ENCODE measurements around the gene ZNF302.
"Not testable (repeated sequence)": the region's sequence is repeated elsewhere in the genome, so short reads cannot be mapped to it uniquely, and the experiment has no call there.

ZNF302 gene

DNA sequence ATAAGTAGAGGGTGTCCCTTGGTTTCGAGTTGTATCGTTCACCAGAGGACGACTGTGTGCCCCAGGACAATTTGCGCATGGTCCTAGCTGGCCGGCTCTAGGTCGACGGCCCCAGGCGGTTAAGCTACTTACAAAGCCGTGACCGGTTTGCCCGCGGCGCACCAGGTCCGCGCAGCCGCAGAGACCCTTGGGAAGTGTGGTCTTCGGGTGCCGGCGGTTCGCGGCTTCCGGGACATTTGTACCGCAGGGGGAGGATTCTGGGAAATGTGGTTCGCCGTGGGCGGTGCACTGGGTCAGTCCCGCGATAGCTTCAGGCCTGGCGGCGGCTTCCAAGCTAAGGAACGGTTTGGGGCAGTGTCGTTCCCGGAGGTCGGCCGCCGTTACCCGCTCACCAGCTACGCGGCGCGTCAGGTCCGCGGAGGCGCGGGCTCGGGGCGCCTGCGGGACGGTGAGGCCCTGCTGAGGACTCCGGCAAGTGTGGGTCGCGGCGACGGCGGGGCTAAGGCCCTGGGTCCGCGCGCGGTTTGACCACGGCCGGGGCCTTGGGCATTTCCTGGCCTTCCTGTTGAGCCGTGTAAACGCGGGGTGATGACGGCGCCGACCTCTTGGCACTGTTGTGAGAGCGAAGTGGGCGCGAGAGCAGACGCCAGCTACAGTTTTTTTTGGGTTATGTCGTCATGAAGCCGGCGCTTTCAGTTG lies at the start of gene ZNF302:
TSS of gene ZNF302 (plus strand) at position 293 of the 699 bp plus-strand sequence. CDS start 1,127 bp downstream, outside the sequence.
- peak; percentile 97 for DNase-seq

DNA sequence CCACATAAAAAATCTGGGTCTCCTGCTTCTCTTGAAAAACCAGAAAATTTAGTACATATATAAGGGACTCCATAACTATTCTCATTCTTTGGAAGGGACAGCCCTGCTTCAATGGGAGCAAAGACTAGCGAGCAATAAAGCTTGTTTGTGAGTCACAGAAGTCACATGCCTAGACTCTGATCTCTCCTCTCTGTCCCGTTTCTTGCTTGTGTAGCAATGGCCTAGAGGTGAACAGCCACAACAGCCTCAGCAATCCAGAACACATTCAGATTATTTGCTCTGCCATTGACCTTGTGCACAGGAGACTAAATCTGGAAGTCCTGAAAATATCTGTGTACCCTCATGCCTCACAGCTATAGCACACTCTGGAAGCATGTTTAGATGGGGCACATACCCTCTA lies 43.7 kb upstream of the ZNF302 start:
- DNase-seq = no peak

DNA sequence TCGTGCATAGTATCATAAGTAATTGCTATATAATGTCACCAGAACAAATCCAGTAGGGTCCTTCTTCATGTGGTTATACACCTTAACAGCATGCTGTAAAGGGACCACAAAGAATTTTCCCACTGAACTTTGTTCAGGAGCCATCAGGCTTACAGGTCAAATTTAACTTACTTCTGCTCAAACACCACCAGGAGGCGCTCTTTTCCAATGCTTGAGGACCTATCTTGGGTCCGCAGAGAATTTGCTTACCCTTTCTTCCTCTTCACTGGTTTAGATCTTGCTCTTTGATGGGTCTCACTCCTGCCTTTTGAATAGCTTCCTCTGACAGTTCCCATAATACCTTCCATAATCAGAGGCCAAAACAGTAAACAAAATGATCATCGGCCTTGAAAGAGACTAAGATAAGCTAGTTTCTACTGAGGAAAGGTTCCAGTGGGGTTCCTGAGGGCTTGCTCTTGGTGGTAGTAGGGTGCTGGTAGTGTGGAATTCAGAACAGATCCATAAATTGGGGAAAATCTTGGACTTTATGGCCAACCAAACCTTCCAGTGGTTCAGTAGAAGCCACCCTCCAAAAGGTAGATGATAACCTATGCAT lies 37.9 kb upstream of the ZNF302 start:
- DNase-seq = peak; percentile 77 to 86

DNA sequence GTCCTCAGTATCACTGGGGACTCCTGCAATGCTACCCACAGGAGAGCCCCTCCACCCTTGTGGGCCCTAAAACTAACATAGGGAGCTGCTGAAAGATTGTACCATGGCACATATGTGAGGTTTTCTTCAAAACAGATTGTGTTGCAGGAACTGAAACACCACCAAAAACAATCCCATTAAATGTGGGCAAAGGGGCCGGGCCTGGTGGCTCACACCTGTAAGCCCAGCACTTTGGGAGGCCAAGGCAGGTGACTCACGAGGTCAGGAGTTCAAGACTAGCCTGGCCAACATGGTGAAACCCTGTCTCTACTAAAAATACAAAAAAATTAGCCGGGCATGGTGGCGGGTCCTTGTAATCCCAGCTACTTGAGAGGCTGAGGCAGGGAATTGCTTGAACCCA lies 35.2 kb upstream of the ZNF302 start:
- no peak for DNase-seq

- no peak for DNase-seq
These were observed 32.5 kb upstream of the ZNF302 start for GRCh38 chr19:34644991-34645461.

GRCh38 chr19:34645551-34645950 lies 31.9 kb upstream of the ZNF302 start:
- DNase-seq = peak; percentile 73 to 91

DNA sequence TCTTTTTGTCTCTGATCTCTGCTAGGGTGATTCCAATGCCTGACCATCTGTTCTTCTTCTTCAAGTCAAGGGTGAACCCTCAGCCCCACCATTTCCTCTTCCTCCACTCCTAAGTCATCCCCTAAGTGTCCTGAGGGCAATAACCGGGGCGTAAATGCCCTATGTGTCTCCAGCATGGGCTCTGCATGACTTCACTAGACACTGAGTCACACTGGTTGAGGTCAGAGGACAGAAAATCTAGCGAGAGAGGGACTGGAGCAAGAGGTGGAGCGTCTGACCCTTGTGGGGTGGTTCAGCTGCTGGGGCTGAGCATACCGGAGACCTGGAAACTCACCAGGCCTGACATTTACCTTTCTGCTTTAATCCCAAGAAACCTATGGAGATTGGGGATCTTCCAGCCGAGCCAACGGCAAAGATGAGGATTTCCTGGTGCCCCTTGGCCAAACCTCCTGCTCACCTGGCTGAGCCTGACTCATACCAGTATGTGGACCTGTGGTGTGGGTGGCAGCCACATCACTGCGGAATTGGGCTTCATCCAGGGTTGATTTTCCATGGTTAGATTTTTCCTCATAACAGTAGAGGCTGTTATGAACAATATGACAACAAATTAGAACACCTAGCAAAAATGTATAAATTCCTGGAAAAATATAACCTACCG lies 27.5 kb upstream of the ZNF302 start:
- DNase-seq = no peak

DNA sequence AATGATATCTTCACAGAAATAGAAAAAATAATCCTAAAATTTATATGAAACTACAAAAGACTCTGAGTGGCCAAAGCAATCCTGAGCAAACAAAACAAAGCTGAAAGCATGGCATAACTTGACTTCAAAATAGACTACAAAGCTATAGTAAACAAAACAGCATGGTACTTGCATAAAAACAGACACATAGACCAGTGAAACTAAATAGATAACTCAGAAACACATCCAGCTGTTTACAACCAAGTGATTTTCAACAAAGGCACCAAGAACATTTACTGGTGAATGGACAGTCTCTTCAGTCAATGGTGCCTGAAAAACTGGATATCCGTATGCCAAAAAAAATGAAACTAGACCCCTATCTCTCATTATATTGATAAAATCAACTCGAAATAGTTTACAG lies 25.7 kb upstream of the ZNF302 start:
- DNase-seq = no peak

- no peak for DNase-seq
These were observed 22.7 kb upstream of the ZNF302 start for GRCh38 chr19:34654796-34655195.

- no peak for DNase-seq
These were observed 21.8 kb upstream of the ZNF302 start for GRCh38 chr19:34655651-34656050.

- no peak for DNase-seq
These were observed 16.1 kb upstream of the ZNF302 start for GRCh38 chr19:34661357-34661756.

- peak; percentile 79 to 80 for DNase-seq
These were observed 14.6 kb upstream of the ZNF302 start for GRCh38 chr19:34662919-34663318.

- DNase-seq = no peak
These were observed 13.3 kb upstream of the ZNF302 start for GRCh38 chr19:34664168-34664567.

GRCh38 chr19:34664870-34665269 lies 12.6 kb upstream of the ZNF302 start:
- DNase-seq = no peak

DNA sequence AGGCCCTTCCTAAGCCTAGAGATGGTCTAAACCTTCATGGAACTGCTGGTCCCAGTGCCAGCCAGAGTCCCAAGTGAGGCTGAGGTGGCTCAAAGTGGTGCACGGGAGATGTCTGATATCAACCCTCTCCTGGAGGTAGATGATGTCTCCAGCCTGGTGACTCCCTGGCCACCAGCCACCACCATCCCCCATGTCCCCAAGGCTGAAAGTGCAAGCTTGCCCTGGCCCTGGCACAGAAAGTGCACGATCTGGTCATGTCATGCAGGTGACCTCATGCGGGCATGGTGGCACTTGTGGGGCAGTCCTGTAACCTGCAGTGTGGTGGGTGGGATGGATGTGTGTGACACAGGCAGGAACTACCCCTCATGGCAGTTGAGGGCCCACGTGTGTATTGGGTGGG lies 12.2 kb upstream of the ZNF302 start:
- not testable (repeated sequence) for DNase-seq

DNA sequence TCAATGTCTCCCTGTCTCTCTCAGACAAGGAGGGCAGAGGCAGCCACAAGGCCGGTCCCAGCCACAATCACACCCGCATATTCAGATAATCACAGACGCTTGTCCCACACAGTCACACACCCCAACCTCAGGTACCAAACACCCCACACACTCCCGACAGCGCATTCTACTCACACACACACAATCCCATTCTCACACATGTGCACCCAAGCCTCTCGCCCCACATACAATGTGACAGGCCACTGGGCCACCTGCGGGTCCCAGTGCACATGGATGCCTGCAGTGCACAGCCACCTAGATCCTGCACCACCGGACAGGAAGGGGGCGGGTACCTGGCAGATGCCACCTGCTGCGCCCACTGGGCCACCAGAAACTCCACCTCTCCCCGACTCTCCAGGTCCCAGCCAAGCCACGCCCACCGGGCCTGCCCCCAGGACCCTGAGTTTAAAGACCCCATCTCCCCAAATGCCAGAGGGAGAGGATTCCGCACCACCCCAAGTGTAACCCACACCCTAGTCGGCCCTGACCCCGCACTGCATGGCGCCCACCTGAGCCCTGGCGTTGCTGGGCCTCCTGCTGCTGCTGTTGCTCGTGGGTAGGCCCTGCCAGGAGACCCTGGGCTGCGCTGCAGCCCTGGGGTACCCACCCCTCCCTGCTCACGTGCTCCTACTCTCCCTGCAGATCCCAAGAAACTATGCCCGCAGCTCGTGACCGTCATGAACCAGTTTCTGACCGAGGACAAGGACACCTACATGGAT lies 11.1 kb upstream of the ZNF302 start:
- DNase-seq = no peak

GRCh38 chr19:34666958-34667265 lies 10.6 kb upstream of the ZNF302 start:
- no peak for DNase-seq

- no peak for DNase-seq
These were observed 10.0 kb upstream of the ZNF302 start for GRCh38 chr19:34667349-34668076.

- peak in 1 of 2 experiments; percentile 7 for DNase-seq
These were observed 9.3 kb upstream of the ZNF302 start for GRCh38 chr19:34668077-34668689.

DNA sequence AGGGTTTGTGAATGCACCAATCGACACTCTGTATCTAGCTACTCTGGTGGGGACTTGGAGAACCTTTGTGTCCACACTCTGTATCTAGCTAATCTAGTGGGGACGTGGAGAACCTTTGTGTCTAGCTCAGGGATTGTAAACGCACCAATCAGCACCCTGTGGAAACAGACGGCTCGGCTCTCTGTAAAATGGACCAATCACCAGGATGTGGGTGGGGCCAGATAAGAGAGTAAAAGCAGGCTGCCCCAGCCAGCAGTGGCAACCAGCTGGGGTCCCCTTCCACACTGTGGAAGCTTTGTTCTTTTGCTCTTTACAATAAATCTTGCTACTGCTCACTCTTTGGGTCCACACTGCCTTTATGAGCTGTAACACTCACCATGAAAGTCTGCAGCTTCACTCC lies 8.8 kb upstream of the ZNF302 start:
- DNase-seq = peak in 1 of 2 experiments; percentile 34

DNA sequence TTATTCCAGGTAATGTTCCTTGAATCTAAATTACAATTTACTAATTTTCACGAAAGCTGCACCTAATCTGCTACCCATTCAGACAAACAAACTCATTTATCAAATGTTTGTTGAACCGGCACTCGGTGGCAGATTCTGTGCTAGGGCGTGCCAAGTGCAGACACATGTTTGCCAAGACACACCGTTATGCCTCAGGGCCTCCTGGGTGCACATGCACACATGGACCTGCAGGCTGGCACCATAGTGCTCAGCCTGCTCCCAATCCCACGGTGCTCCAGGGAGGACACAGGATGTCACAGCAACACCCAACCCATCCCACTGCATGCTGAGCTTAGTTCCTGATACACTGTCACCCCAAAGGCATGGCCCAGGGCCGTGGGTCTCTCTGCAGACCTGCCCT lies 8.2 kb upstream of the ZNF302 start:
- DNase-seq = no peak

DNA sequence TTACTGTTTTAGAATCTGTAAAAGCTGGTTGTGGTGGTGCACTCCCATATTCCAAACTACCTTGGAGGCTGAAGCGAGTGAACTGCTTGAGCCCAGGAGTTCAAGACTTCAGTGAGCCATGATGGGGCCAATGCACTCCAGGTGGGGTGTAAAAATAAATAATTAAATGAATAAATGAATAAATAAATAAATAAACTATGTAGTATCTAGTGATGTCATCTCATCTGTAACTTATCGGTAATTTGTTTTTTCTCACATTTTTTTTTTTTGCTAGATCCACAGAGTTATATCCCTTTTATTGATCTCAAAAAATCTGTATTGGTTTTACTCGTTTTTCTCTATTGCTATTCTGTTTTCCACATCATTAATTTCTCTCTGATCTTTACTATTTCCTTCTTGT lies 5.5 kb upstream of the ZNF302 start:
- DNase-seq = no peak
